ENCODE data around the gene RPRML. TPM values are rescaled to one million over a fixed set of nuclear protein-coding genes. Genes with fewer than 3 reads are reported as not detected.

The RPRML gene
- total RNA-seq, 1 experiment from 2014 or later: 0.11 TPM

GRCh38 chr17:46944931-46945330 is 34.1 kb downstream of the RPRML start:
- intact Hi-C loops (cut with micrococcal nuclease): no loop called here

GRCh38 chr17:46943501-46944393 is 35.3 kb downstream of the RPRML start:
- ChIA-PET POLR2A (ENCODE audit: unreplicated experiment) (interaction anchor here (0.6 kb wide), 1 partner anchor 9 kb away, joined by 3 read pairs; no protein-coding TSS in a partner anchor), CTCF (no interaction called here)
- Histone ChIP-seq H3K27ac (ENCODE audit: low read length) (no peak overlapping the region), H3K9me2 (replicated peaks; ENCODE audit: low read length) (no peaks in the 10 kb centered on the region), H3F3A (ENCODE audit: low read length, unreplicated experiment) (no peaks in the 10 kb centered on the region), H3K4me2 (ENCODE audit: low read length) (no peak overlapping the region), H4K20me1 (ENCODE audit: low read length) (no peaks in the 10 kb centered on the region), H3K79me2 (ENCODE audit: low read length) (no peaks in the 10 kb centered on the region), H3K9me3 (ENCODE audit: low read length) (no peaks in the 10 kb centered on the region), H3K36me3 (ENCODE audit: low read depth, low read length) (peaks cover 21% of the 10 kb centered on the region), H3K4me1 (ENCODE audit: insufficient read depth, low read length) (peaks cover 11% of the 10 kb centered on the region; the same call in 1 of the 2 replicates), H3K27me3 (ENCODE audit: low read length) (no peaks in the 10 kb centered on the region), H3K4me3 (ENCODE audit: low read length) (no peak overlapping the region), H2AFZ (ENCODE audit: low read length) (no peak overlapping the region), H3K9ac (ENCODE audit: low read length) (no peak overlapping the region)
- DNase-seq (peak; percentile 40), ATAC-seq (peak; percentile 11)
- intact Hi-C loops (cut with micrococcal nuclease): no loop called here
- TSS peak; percentile 0 for BruUV-seq (replicated peaks)
- no peak for TF ChIP-seq CTCF (conservative IDR thresholded peaks at IDR 0.05; ENCODE audit: low read depth, low read length)
- TF ChIP-seq EZH2 (IDR thresholded peaks at IDR 0.05; ENCODE audit: low read length, unreplicated experiment): no peak
- no peak for TF ChIP-seq EZH2phosphoT487 (IDR thresholded peaks at IDR 0.05; ENCODE audit: borderline replicate concordance, low read length)

More at GRCh38 chr17:46944931-46945330, 34.1 kb downstream of the RPRML start:
- ATAC-seq (peak; percentile 3), DNase-seq (peak; percentile 66)
- Histone ChIP-seq H4K20me1 (ENCODE audit: low read length) (no peaks in the 10 kb centered on the region), H2AFZ (ENCODE audit: low read length) (no peak overlapping the region), H3K27ac (ENCODE audit: low read length) (no peak overlapping the region), H3F3A (ENCODE audit: low read length, unreplicated experiment) (no peaks in the 10 kb centered on the region), H3K79me2 (ENCODE audit: low read length) (no peaks in the 10 kb centered on the region), H3K4me1 (ENCODE audit: insufficient read depth, low read length) (peaks cover 15% of the 10 kb centered on the region; the same call in 1 of the 2 replicates), H3K4me3 (ENCODE audit: low read length) (no peak overlapping the region), H3K9me3 (ENCODE audit: low read length) (no peaks in the 10 kb centered on the region), H3K9me2 (replicated peaks; ENCODE audit: low read length) (no peaks in the 10 kb centered on the region), H3K4me2 (ENCODE audit: low read length) (no peak overlapping the region), H3K9ac (ENCODE audit: low read length) (no peak overlapping the region), H3K27me3 (ENCODE audit: low read length) (no peaks in the 10 kb centered on the region), H3K36me3 (ENCODE audit: low read depth, low read length) (peaks cover 9% of the 10 kb centered on the region)
- no TSS peak for BruUV-seq (replicated peaks)
- ChIA-PET POLR2A (ENCODE audit: unreplicated experiment) (no interaction called here), CTCF (no interaction called here)
- TF ChIP-seq EZH2phosphoT487 (IDR thresholded peaks at IDR 0.05; ENCODE audit: borderline replicate concordance, low read length) (no peak), EZH2 (IDR thresholded peaks at IDR 0.05; ENCODE audit: low read length, unreplicated experiment) (no peak), CTCF (conservative IDR thresholded peaks at IDR 0.05; ENCODE audit: low read depth, low read length) (no peak)

- no peak overlapping the region for H3K9ac ChIP-seq (ENCODE audit: low read length)
- H3K27me3 ChIP-seq (ENCODE audit: low read length): no peaks in the 10 kb centered on the region
- no peaks in the 10 kb centered on the region for H3F3A ChIP-seq (ENCODE audit: low read length, unreplicated experiment)
- no peak overlapping the region for H3K4me2 ChIP-seq (ENCODE audit: low read length)
- no peaks in the 10 kb centered on the region for H3K9me2 ChIP-seq (replicated peaks; ENCODE audit: low read length)
- no peaks in the 10 kb centered on the region for H3K9me3 ChIP-seq (ENCODE audit: low read length)
- ChIA-PET POLR2A (ENCODE audit: unreplicated experiment) (no interaction called here), CTCF (no interaction called here)
- no peak overlapping the region for H3K4me3 ChIP-seq (ENCODE audit: low read length)
- intact Hi-C loops (cut with micrococcal nuclease): no loop called here
- H3K36me3 ChIP-seq (ENCODE audit: low read depth, low read length): peaks cover 26% of the 10 kb centered on the region
- peaks cover 11% of the 10 kb centered on the region; the same call in 1 of the 2 replicates for H3K4me1 ChIP-seq (ENCODE audit: insufficient read depth, low read length)
- TF ChIP-seq CTCF (conservative IDR thresholded peaks at IDR 0.05; ENCODE audit: low read depth, low read length) (no peak), EZH2phosphoT487 (IDR thresholded peaks at IDR 0.05; ENCODE audit: borderline replicate concordance, low read length) (no peak), EZH2 (IDR thresholded peaks at IDR 0.05; ENCODE audit: low read length, unreplicated experiment) (no peak)
- H4K20me1 ChIP-seq (ENCODE audit: low read length): no peaks in the 10 kb centered on the region
- DNase-seq: no peak
- BruUV-seq (replicated peaks): no TSS peak
- ATAC-seq: no peak
- H3K27ac ChIP-seq (ENCODE audit: low read length): no peak overlapping the region
- H3K79me2 ChIP-seq (ENCODE audit: low read length): no peaks in the 10 kb centered on the region
- no peak overlapping the region for H2AFZ ChIP-seq (ENCODE audit: low read length)
These were observed 35.9 kb downstream of the RPRML start for GRCh38 chr17:46943218-46943500.

All from PC-3 (cell line).